HG03378 (cell line): ENCODE data around the gene CAMK2B.
"Not testable (repeated sequence)": the region's sequence is repeated elsewhere in the genome, so short reads cannot be mapped to it uniquely, and the experiment has no call there.

Experiments used
- ATAC-seq: cut with Tn5 transposase; IDR thresholded peaks from one replicate; pipeline ENCODE4 v1.9.1; 2021; ENCODE audit warnings: mild to moderate bottlenecking, moderate library complexity; ENCODE audit not compliant: unreplicated experiment

Gene CAMK2B

GRCh38 chr7:44173911-44174693 is 151.3 kb downstream of the CAMK2B start:
- no peak for ATAC-seq

- no peak for ATAC-seq
Observed at GRCh38 chr7:44172803-44173424, 152.5 kb downstream of the CAMK2B start.

GRCh38 chr7:44172352-44172751 is 153.0 kb downstream of the CAMK2B start:
- ATAC-seq, result no peak

GRCh38 chr7:44171901-44172300 is 153.5 kb downstream of the CAMK2B start:
- not testable (repeated sequence) for ATAC-seq

- ATAC-seq, result no peak
Observed at GRCh38 chr7:44167920-44168319, 157.5 kb downstream of the CAMK2B start.
